GM10248 (cell line): Measurements from ENCODE around the gene SNUPN.

ENCODE experiments used
- CTCF ChIA-PET: fragments of 300-600 bp; sonication (Branson Sonifier 250); formaldehyde crosslinking; extraction: SDS; loops from one replicate; lab custom pipeline; 2021; ENCODE audit warnings: antibody characterized with exemption; lab: Yijun Ruan, JAX
- POLR2A ChIA-PET: fragments of 350-650 bp; sonication (Branson Sonifier 250); formaldehyde crosslinking; extraction: SDS; loops from one replicate; lab custom pipeline; 2020; ENCODE audit warnings: antibody characterized with exemption; lab: Yijun Ruan, JAX
- DNase-seq: peaks from one replicate; pipeline ENCODE4 v3.0.0; 2012; ENCODE audit errors: extremely low spot score
- TF ChIP-seq, protein P1 (sequence below): IDR thresholded peaks from 2 replicates; pipeline ENCODE4 v1.5.1; 2012; ENCODE audit warnings: mild to moderate bottlenecking, low read depth; ENCODE audit errors: extremely low read depth, missing control alignments, control extremely low read depth

SNUPN gene

DNA sequence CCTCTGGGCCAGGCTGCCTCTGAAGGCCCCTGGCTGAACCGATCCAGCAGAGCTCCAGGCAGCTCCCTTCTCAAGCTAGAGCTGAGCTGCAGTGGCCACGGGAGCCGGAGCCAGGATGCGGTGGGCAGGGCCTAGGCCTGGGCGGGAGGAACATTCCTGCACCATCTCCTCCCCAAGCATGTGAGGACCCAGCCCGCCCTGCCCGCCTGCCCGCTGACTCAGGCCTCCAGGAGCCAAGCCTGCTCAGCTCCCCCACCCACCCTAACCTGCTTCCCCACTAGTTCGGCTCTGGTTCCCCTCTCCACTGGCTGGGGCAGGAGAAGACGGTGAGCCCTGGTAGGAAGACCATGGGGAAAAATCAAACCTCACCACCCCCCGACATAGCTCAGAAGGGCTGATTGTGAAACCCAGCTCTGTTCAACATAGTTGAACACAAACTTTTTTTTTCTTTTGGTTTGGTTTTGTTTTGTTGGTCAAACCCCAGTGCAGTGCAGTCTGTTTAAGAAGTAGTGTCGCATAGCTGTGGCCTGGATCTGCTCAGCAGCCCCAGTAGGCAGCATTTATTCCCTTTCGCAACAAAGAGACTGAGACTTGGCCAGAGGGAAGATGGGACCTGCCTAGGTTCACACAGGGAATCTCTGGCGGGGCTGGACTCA lies 35.7 kb upstream of the SNUPN start:
- TF ChIP-seq, protein P1, sequence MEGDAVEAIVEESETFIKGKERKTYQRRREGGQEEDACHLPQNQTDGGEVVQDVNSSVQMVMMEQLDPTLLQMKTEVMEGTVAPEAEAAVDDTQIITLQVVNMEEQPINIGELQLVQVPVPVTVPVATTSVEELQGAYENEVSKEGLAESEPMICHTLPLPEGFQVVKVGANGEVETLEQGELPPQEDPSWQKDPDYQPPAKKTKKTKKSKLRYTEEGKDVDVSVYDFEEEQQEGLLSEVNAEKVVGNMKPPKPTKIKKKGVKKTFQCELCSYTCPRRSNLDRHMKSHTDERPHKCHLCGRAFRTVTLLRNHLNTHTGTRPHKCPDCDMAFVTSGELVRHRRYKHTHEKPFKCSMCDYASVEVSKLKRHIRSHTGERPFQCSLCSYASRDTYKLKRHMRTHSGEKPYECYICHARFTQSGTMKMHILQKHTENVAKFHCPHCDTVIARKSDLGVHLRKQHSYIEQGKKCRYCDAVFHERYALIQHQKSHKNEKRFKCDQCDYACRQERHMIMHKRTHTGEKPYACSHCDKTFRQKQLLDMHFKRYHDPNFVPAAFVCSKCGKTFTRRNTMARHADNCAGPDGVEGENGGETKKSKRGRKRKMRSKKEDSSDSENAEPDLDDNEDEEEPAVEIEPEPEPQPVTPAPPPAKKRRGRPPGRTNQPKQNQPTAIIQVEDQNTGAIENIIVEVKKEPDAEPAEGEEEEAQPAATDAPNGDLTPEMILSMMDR = no peak
- CTCF ChIA-PET = interaction anchor here (0.6 to 1.7 kb wide), 6 partner anchors 10 to 293 kb away, joined by 3 to 6 read pairs (median 4); no protein-coding TSS in a partner anchor
- no peak for DNase-seq
- POLR2A ChIA-PET = interaction anchor here (0.6 kb wide), 1 partner anchor 1309 kb away, joined by 4 read pairs; no protein-coding TSS in a partner anchor

DNA sequence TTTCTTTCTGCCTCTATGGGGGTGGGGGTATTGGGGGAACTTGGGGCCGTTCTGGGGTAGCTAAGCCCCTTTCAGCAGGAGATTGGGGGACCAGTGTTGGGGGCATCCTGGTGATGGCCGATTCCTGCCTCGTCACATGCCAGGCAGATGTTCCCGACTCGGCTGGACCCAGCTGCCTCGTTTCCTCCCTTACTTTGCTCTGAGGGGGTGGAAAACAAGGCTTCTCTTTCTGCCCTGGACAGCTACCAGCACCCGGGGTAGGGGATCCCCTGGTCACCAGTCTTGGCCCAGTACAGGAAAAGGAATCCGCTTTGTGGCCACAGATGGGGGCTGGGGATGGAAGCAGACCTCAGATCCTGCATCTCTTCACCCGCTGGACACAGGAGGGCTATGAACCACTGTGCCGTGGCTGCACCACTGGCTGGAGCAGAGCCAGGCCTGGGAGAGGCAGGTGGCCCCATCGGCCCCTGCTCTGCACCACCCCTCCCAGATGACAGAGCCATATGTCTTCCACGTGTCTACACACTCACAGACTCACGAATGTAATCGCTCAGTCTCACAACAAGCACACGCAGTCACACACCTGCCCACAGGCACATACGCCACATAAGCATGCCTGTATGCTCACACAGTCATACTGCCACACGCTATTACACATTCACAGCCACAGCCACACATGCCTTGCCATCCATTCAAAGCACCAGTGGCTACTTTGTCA lies 34.6 kb upstream of the SNUPN start:
- no peak for DNase-seq
- ChIA-PET CTCF (interaction anchor here (1.6 kb wide), 1 partner anchor 18 kb away, joined by 3 read pairs; no protein-coding TSS in a partner anchor), POLR2A (no interaction called here)
- TF ChIP-seq, protein P1 = no peak

DNA sequence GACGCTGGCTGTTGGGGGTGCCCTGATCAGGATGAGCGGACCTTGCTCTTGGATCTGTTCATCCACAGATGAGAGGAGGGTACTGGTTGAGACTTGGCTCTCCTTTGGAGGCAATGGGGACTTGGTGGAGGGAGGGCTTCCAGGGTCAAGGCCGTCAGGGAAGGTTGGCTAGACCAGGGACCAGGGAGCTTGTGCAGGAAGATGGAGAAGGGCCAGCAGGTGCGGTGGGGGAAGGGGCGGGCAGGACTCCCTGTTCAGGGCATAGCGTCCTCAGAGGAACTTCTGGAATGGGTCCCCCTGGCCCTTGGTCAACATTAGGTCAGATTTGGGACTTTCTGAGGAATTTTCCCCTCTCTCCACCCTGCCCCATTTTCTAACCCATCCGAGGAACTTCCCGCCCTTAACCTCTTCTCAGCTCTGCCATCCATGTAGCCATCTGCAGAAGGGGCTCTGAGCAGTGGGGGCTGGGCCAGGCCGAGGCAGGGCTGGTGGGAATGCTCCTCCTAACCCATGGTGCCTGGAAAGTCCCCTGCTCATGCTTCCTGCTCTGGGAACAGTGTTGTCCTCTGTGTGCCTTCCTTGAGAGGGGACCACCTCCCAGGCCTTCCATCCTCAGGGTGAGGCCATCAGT lies 33.7 kb upstream of the SNUPN start:
- POLR2A ChIA-PET = no interaction called here

DNA sequence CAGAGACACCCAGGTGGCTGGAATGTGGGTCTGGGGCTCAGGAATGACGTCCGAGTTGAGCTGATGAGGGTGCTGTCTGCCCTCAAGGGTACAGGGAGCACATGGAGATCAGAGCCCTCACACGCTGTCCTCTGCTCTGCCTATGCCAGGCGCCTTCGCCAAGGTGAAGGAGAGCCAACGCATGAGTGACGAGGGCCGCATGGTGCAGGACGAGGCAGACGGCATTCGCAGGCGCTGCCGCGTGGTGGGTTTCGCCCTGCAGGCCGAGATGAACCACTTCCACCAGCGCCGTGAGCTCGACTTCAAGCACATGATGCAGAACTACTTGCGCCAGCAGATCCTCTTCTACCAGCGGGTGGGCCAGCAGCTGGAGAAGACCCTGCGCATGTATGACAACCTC lies 31.3 kb upstream of the SNUPN start:
- ChIA-PET CTCF (no interaction called here), POLR2A (no interaction called here)
- TF ChIP-seq, protein P1 = no peak
- no peak for DNase-seq

More for the DNA sequence above, 33.7 kb upstream of the SNUPN start:
- TF ChIP-seq, protein P1 = no peak
- CTCF ChIA-PET = interaction anchor here (0.8 kb wide), 1 partner anchor 292 kb away, joined by 3 read pairs; no protein-coding TSS in a partner anchor
- no peak for DNase-seq

DNA sequence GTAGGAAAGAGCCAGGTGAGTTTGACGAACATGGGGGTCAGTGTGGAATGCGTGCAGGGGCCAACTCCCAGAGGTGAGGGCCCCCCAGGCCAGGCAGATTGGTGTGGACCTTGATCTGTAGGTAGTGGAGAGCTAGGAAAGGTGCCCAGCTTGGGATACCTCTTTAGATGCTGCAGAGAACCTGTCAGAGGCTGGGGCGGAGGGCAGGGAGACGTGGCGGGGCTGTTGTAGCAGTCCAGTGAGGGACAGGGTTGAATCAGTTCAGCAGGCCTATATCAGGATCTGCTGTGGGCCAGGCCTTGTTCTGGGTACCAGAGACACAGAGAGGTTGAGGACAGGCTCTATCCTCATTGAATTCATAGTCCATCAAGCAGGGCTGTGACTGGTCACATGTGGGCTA lies 30.8 kb upstream of the SNUPN start:
- TF ChIP-seq, protein P1 = no peak
- CTCF ChIA-PET = no interaction called here
- POLR2A ChIA-PET = no interaction called here
- no peak for DNase-seq

DNA sequence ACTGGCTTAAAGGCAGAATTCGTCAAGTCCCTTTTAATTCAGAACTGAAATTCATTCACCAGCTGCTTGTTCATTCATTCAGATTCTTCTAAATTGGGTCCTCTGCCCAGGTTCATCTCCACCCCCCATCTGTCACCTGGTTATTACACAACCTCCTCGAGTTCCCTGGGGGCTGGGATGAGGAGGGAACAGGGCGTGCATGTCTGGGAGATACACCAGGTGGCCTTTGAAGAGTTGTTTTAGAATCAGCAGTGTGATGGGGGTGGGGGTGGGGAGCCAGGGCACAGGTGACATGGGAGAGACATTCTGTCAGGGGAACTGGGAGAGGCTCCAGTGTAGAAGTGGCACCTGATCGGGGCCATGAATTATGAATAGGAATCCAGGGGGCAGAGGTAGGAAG lies 30.4 kb upstream of the SNUPN start:
- CTCF ChIA-PET = no interaction called here
- POLR2A ChIA-PET = no interaction called here
- TF ChIP-seq, protein P1 = no peak
- no peak for DNase-seq
